TTC549 (cell line): ENCODE data around the gene AUNIP.

Experiments
- FAIRE-seq: peaks from 2 replicates; lab custom pipeline; 2012; peaks lifted over from hg19 to GRCh38; lab: Jason Lieb, UNC

Gene AUNIP

GRCh38 chr1:25808481-25809244, 50.6 kb downstream of the AUNIP start:
- no peak for FAIRE-seq

DNA sequence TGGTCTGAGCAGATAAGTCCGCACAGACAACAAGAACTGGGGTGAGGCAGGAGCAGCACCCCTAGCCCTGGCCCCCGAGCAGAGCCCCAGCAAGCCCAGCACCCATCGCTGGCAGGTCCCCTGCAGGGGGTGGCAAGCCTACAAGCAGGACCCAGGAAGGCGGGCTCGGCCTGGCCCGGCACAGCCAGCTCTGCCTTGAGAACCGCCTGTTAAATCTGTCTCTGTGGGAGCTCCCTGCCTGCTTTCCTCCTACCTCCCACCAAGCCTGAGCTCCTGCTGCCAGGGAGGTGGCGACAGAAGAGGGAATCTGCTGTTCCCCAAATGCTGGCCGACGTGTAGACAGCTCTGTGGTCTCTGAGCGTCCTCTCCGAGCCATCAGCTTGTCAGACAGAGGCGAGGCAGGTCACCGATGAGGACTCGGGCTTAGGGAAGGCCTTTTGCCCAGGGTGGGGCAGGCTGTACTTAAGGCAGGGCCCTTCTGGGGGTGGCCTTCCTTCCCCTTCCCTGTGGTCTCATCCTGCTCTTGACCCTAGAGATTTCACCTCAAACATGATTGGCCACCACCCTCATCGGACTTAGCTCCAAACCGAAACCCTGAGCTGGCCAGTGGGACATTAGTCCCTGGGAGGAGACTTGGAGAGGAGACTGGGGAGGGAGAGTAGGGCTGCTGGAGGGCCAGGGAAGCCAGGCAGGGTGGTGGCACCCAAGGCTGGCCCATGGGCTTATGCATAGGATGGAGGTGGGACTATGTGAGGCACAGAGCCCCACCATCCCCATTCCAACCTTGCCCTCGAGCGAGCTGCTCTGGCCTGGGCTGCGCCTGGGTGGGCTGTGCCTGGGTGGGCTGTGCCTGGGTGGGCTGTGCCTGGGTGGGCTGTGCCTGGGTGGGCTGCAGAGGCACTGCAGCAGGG, 51.5 kb downstream of the AUNIP start:
- no peak for FAIRE-seq

GRCh38 chr1:25806418-25806817, 52.8 kb downstream of the AUNIP start:
- FAIRE-seq = no peak

- FAIRE-seq = no peak
Measured at GRCh38 chr1:25805863-25806225, 53.4 kb downstream of the AUNIP start.

GRCh38 chr1:25804964-25805862, 54.0 kb downstream of the AUNIP start:
- FAIRE-seq = no peak

- FAIRE-seq = no peak
Measured at GRCh38 chr1:25804244-25804963, 54.9 kb downstream of the AUNIP start.

- FAIRE-seq = no peak
Measured at GRCh38 chr1:25803368-25803767, 55.9 kb downstream of the AUNIP start.

- FAIRE-seq = no peak
Measured at GRCh38 chr1:25802915-25803314, 56.3 kb downstream of the AUNIP start.

DNA sequence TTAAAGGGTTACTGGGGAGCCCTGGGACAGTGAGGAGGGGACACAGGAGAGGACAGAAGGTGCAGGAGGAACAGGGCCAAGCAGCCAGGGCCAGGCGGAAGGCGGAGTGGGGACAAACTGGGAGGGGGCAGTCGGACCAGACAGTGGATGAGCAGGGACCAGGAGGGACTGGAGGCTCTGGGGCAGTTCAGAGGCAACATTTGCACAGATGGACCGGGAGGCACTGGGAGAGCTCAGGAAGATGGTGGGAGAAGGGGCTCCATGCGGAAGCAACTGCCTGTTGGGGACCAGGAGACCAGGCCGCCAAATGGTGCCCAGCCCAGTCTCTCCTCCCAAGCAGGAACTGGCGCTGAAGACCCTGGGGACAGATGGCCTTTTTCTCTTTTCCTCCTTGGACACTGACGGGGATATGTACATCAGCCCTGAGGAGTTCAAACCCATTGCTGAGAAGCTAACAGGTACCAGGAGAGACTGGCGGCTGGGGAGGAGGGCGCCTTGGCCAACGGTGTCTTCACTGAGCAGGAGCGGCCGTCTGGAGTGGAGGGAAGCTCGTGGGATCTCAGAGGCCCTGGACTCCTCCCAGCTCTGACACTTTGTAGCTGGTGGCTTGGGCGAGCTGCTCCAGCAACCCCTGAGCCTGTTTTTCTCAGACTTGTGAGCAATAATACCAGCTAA, 58.4 kb downstream of the AUNIP start:
- no peak for FAIRE-seq

- FAIRE-seq = no peak
Measured at GRCh38 chr1:25799935-25800702, 59.1 kb downstream of the AUNIP start, which contains the start of gene SELENON. Gene SELENON (plus strand): TSS chr1:25800193. CDS start chr1:25800231, 38 bp downstream.

DNA sequence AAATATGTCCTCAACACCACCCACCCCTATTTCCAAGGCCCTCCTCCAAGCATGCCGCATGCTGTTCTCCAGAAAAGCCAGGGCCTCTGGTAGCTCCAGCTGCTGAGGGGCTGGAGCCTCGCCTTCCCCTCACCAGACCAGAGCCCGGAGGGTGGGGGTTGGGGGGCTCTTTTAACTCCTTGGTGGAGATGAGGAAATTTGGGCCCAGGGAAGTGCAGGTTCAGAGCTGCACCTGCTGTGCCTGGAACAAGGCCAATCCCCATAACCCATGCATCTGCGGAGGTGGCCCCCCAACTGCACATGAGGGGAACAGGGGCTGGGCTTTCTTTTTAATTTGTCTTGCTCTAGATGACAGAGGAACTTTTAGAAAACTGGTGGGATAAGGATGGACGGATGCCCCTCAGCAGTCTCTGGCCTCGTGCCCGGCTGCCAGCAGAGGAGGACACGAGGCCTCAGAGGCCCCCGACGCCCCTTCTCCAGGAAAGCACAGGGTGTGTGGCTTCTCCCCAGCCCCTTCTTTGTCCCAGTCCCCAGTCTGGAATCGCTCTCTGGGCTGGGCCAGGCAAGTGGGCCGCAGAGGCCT, 59.8 kb downstream of the AUNIP start:
- FAIRE-seq = no peak

DNA sequence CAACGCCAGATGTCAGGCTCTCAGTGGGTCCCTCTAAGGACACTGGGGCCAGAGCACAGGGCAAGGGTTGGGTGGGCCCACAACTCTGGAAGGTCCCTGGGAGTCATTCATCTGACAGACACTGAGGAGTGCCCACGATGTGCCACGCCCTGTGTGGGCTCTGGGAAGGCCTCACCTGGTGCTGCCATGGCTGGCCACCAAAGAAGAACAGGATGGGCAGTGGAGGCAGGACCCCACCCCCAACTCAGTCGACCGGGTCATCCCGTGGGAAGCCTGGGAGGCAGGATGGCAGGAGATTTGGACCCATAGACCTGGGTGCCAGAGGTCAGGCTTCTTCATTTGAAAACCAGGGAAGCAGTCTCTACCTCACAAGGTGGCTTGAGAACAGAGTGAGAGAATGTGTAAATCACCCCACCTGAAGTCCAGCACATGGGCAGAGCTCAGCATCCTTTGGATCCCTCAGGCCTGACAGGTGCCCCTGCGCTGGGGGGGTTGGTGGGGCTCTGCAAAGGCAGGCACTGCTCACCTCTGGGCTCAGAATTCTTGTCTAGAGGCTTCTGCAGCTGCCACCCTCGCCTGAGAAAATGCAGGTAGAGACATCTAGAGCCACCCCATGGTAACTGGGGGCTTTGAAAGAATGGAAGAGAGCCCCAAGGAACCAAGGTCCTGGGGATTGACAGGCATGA, 60.4 kb downstream of the AUNIP start:
- FAIRE-seq = no peak

DNA sequence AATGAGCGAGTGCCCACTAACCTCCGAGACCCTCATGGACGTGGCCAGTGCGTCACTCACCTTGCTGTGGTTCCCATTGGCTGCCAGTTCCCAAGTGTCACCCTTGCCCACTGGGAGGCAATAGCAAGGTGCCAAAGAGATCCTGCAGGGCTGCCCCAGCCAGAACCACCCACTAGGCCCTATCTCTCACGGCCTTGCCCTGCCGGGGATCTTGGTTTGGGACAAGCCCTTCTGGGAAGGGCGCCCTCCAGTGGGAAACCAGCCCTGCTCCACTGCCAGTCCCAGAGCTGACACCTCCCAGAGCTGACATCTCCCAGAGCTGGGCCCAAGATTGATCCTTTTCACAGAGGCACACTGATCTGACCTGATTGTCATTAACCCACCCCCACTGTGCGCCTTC, 61.3 kb downstream of the AUNIP start:
- no peak for FAIRE-seq

DNA sequence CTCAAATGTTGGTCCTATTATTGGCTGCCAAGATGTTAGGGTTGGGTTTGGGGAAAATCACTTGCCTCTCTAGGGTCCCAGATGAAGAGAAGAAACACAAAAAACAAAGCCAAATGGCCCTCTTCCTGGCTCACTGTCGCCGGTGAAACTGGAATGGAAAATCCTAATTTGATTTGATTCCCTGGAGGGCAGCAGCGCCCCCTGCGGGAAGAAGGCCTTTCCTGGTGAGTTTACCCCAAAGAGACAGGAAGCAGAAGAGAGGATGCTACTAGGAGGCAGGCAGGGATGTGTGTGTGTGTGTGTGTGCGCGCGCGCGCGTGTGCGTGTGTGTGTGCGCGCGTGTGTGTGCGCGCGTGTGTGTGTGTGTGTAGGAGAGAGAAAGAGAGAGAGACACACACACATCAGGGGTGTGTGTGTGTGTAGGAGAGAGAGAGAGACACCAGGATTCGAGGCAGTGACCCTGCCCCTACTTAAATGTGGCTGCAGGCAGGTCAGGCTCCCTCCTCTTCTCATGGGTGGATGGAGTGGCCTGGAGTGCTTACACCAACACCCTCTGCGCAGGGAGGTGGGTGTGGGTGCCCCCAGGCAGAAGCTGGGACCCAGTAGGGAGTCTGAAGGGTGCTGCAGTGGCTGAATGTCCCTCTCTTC, 62.3 kb downstream of the AUNIP start:
- FAIRE-seq = peak; percentile 49

- FAIRE-seq = no peak
Measured at GRCh38 chr1:25795946-25796810, 63.1 kb downstream of the AUNIP start.

- FAIRE-seq = no peak
Measured at GRCh38 chr1:25795211-25795610, 64.0 kb downstream of the AUNIP start.

DNA sequence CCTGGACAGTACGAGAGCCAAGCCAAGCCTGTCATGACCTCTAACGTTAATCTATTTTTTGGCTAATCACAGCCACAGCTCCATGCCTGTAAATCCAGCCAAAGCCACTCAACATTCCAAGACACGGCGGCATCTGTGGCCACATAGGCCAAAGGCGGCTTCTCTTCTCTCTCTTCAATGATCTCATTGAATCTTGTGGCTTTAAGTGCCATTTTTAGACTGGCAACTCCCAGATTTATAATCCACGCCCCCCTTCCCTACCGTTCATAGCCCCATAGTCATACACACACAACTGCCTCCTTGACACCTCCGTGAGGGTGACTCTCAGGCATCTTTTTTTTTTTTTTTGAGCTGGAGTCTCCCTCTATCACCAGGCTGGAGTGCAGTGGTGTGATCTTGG, 64.9 kb downstream of the AUNIP start:
- no peak for FAIRE-seq
